HG03521 (cell line): Measurements from ENCODE around the gene WDR82.
A peak's percentile ranks its signal among the peaks of the same experiment; 100 is the strongest.
"Not testable (repeated sequence)": the region's sequence is repeated elsewhere in the genome, so short reads cannot be mapped to it uniquely, and the experiment has no call there.

Experiments
- ATAC-seq: cut with Tn5 transposase; IDR thresholded peaks from one replicate; pipeline ENCODE4 v1.9.1; 2021; ENCODE audit warnings: mild to moderate bottlenecking, moderate library complexity; ENCODE audit not compliant: unreplicated experiment

Gene WDR82

DNA sequence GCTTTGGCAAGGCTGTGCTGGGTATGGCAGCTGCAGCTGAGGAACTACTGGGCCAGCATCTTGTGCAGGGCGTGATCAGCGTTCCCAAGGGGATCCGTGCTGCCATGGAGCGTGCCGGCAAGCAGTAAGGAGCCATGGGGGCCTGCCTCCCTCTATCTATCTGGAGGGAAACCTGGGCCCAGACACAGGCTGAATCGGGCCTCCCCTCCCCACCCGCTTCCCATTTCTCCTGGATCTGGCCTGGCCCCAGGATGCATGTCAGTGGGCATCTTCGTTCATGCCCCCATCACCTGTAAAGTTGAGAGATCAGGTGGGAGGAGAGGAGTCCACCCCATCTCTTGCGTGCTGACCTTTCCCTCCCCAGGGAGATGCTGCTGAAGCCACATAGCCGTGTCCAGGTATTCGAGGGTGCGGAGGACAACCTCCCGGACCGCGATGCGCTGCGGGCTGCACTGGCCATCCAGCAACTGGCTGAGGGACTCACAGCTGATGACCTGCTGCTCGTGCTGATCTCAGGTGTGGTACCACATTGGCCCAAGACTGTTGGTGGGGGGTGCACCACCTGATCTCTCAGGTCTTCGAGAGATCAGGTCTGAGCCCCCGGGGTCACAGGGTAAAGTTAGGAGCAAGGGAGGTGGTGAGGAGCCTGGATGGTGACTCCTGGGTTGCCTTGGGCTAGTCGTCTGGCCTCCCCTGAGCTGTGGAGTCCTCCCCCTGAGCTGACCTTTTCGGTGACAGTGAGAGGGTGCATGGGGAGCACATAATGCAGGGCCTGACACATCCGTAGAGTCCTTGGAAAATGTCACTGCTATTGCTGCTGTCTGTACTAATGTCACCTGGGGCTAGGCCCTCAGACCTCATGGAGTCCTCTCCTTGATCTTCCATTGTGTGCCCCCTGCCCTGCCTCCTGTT is 12.4 kb upstream of the WDR82 start:
- ATAC-seq: no peak

DNA sequence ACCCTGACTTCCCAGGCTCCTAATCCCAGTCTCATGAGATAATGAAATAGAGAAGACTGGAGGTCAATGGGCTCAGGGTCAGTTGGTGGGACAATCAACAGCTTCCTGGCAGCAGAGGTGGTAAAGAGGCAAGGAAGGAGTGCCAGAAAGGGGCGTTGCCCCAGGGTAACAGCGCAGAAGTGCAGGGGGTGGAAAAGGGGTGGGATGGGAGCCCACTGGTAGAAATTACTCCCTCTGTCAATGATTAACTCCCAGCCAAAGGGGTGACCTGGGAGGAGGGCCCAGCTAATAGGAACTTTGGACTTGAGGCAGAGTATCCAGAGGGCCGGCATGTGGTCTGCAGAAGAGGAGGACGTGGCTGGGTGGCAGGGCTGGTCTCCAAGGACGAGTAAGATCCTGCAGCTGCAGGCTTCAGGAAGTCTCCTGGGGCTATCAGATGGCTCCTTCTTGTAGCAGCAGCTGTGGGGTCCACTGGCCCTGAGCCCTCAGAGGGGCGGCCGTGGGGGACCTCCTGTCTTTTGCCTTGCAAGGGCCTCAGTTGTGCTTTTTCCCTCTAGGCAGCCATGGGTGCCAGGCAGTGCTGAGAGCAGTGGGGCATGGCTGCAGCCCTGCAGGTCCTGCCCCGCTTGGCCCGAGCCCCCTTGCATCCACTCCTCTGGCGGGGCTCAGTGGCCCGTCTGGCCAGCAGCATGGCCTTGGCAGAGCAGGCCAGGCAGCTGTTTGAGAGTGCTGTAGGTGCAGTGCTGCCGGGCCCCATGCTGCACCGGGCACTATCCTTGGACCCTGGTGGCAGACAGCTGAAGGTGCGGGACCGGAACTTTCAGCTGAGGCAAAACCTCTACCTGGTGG is 11.5 kb upstream of the WDR82 start:
- no peak for ATAC-seq

DNA sequence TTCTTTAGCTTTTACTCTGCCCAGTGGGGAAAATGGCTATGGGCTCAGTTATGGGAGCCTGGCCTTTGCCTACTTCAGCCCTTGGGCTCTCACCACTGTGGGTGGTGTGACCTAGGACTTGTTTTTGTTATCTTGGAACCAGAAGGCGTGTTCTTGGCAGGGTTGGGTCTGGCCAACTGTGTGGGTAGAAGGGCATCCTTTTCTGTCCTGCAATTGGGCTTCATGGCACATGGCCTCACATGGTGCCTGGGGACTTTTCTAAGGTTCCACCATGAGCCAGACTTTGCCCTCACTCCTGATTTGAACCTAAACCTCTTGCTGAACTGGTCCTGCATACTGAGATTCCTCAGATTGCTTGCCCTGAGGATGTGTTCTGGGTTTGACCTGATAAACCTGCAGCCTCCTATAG is 10.9 kb upstream of the WDR82 start:
- ATAC-seq: no peak

DNA sequence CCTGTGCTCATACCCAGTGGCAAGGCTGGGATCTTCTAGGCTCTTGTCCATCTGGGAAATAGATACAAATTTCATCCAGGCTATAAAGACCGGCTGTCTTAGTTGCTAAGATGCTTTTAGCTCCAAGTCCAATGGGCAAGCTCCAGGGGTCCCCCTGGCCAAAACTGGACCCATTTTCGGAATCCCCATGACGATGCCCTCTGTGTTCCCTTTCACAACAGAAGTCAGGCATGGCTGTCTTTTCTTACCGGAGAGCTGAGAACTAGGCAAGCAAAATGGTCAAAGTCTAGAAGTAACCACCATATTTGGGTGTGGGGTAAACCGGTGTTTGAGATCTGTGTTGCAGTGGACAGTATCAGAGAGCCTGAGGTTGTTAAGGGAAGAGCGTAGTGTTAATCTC is 10.2 kb upstream of the WDR82 start:
- ATAC-seq: no peak

GRCh38 chr3:52286777-52287110 is 8.3 kb upstream of the WDR82 start:
- no peak for ATAC-seq

DNA sequence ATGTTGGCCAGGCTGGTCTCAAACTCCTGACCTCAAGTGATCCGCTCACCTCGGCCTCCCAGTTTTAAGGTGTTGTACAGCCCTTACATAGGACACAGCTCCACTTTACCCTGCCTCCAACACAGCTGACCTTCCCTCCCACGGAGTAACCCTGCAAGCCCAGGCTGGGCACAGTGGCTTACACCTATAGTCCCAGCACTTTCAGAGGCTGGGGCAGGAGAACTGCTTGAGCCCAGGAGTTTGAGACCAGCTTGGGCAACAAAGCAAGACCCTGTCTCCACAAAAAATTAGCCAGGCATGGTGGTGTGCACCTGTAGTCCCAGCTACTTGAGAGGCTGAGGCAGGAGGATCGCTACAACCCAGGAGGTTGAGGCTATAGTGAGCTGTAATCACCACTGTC is 5.6 kb upstream of the WDR82 start:
- not testable (repeated sequence) for ATAC-seq

DNA sequence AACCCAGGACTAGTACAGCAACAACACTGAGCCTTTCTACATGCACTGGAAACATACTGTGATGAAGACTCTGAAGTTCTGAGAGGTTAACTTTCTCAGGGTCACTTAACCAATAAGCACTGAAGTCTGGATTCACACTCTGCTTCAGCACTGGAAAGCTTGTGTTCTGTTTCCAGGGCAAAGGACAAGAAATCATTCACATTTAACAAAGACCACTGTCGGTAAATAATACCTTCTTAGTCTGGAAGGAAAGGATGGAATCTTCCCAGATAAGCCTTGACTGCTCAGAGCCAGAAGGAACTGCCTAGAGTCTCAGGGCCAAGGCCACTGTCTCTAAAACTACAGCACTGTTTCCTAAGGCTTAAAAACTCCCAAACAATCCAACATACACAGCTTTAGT is 4.9 kb upstream of the WDR82 start:
- ATAC-seq: no peak

- no peak for ATAC-seq
Observed at GRCh38 chr3:52281981-52282801, 3.7 kb upstream of the WDR82 start.

- no peak for ATAC-seq
Observed at GRCh38 chr3:52280050-52280461, 1.6 kb upstream of the WDR82 start.

- ATAC-seq: no peak
Observed at GRCh38 chr3:52279596-52279995, 1.1 kb upstream of the WDR82 start.

GRCh38 chr3:52277972-52278509 is 408 bp downstream of the WDR82 start:
- peak; percentile 65 for ATAC-seq

DNA sequence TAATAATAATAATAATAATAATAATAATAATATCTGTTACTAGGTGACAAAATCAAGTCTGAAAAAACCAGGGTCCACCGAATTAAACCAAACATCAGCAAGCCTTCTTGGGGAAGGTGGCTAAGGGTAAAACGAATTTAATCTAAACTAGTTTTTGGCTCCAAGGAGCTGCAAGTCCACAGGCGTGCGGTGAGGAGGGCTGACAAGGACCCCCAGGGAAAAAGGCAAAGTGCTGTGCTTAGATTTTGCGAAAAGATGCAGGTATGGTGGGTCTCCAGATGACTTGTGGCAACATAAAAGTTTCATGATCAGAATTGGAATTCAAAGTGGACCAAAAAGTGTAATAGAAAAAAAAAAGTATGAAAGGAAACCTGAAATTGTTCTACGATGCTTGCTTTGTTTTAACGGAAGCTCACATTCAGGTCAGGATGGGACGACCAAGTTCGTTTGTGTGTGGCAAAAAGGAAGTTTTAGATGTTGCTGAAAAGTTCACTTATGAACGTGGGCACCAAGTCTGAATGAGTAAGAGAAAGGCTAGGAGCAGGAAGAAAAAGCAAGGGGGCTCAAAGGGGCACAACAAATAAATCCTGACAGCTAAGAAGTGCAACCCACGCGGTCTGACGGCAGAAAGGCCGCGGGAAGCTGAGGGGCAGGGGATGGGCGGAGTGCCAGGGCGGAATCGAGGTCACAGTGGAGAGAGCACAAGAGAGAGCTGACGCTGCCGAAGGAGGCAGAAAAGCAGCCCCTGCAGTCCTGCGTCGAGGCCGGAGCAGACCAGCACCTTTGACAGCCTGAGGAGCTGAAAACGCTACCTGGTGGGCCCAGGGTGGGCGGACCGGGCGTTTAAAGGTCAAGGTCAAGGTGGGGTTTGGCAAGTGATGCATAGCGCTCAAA is 1.1 kb downstream of the WDR82 start:
- ATAC-seq: no peak

- not testable (repeated sequence) for ATAC-seq
Observed at GRCh38 chr3:52274781-52275180, 3.7 kb downstream of the WDR82 start.

- no peak for ATAC-seq
Observed at GRCh38 chr3:52272831-52273230, 5.6 kb downstream of the WDR82 start.

DNA sequence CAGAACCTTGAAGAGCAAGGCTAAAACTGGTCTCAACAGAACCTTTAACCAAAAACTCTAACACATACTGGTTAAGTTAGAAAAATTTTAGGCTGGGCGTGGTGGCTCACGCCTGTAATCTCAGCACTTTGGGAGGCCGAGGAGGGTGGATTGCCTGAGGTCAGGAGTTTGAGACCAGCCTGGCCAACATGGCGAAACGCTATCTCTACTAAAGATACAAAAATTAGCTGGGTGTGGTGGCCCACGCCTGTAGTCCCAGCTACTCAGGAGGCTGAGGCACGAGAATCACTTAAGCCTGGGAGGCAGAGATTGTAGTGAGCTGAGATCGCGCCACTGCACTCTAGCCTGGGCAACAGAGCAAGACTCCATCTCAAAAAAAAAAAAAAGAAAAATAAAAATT is 6.3 kb downstream of the WDR82 start:
- not testable (repeated sequence) for ATAC-seq

DNA sequence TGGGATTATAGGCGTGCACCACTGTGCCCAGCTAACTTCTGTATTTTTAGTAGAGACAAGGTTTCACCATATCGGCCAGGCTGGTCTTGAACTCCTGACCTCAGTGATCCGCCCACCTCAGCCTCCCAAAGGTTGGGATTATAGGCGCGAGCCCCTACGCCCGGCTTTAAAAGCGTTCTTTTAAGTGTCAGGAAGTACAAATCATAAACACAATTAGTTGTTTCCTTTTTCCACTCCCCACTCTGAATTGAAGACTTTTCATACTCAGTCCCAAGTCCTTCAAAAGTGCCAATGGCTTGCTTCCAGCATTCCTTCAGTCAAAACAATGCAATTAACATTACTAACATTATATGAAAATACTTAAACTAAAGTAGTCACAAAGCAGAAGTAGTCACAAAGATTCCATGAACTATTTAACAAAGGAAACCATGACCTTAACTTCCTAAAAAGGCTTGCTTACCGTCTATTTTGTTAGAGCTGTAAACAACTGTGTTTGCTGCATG is 8.1 kb downstream of the WDR82 start:
- no peak for ATAC-seq

- no peak for ATAC-seq
Observed at GRCh38 chr3:52269776-52270175, 8.7 kb downstream of the WDR82 start.

- ATAC-seq: no peak
Observed at GRCh38 chr3:52268036-52268435, 10.4 kb downstream of the WDR82 start.

- ATAC-seq: no peak
Observed at GRCh38 chr3:52265387-52265786, 13.1 kb downstream of the WDR82 start.

DNA sequence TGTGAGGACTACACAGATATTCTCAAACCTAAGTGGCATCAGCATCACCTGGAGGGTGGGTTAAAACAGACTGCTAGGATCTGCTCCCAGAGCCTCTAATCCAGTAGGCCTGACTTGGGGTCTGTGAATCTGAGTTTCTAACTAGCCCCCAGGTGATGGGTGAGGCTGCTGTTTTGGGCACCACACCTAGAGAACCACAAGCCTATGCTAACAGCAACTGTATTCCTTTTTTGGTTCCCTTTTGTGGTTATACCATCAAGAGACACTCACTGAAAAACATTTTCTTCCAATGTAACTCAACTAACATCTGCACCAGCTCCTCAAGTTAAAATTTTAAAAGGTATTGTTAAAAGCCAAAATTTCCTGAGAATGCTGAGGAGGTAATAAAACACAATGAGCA is 16.0 kb downstream of the WDR82 start:
- ATAC-seq: no peak
